ENCODE results near the gene VPS4B.
"Not testable (repeated sequence)": the region's sequence is repeated elsewhere in the genome, so short reads cannot be mapped to it uniquely, and the experiment has no call there.

The VPS4B gene

GRCh38 chr18:63422087-63422863 is at the start of gene VPS4B:
VPS4B (minus strand) TSS chr18:63422476; CDS start chr18:63422259, 217 bp downstream.
- DNase-seq = peak; percentile 99

GRCh38 chr18:63470751-63471150 is 48.5 kb upstream of the VPS4B start:
- DNase-seq = no peak

- DNase-seq = no peak
Observed at GRCh38 chr18:63468575-63468974, 46.3 kb upstream of the VPS4B start.

- DNase-seq = no peak
Observed at GRCh38 chr18:63467699-63468098, 45.4 kb upstream of the VPS4B start.

GRCh38 chr18:63465059-63465458 is 42.8 kb upstream of the VPS4B start:
- no peak for DNase-seq

- DNase-seq = no peak
Observed at GRCh38 chr18:63464434-63464833, 42.2 kb upstream of the VPS4B start.

- no peak for DNase-seq
Observed at GRCh38 chr18:63460414-63460813, 38.1 kb upstream of the VPS4B start.

GRCh38 chr18:63457977-63458376 is 35.7 kb upstream of the VPS4B start:
- DNase-seq = no peak

GRCh38 chr18:63454497-63454896 is 32.2 kb upstream of the VPS4B start:
- DNase-seq = no peak

- not testable (repeated sequence) for DNase-seq
Observed at GRCh38 chr18:63452751-63453150, 30.5 kb upstream of the VPS4B start.

- DNase-seq = no peak
Observed at GRCh38 chr18:63451799-63452660, 29.8 kb upstream of the VPS4B start.

GRCh38 chr18:63449426-63449825 is 27.1 kb upstream of the VPS4B start:
- DNase-seq = no peak

GRCh38 chr18:63447066-63447465 is 24.8 kb upstream of the VPS4B start:
- no peak for DNase-seq

- DNase-seq = no peak
Observed at GRCh38 chr18:63446266-63446665, 24.0 kb upstream of the VPS4B start.

- DNase-seq = no peak
Observed at GRCh38 chr18:63445037-63445436, 22.8 kb upstream of the VPS4B start.

- DNase-seq = no peak
Observed at GRCh38 chr18:63444580-63444979, 22.3 kb upstream of the VPS4B start.

- DNase-seq = no peak
Observed at GRCh38 chr18:63443829-63444228, 21.6 kb upstream of the VPS4B start.

- DNase-seq = no peak
Observed at GRCh38 chr18:63440881-63441280, 18.6 kb upstream of the VPS4B start.

- no peak for DNase-seq
Observed at GRCh38 chr18:63440219-63440618, 17.9 kb upstream of the VPS4B start.

- peak; percentile 41 for DNase-seq
Observed at GRCh38 chr18:63439334-63439733, 17.1 kb upstream of the VPS4B start.

GRCh38 chr18:63438181-63438580 is 15.9 kb upstream of the VPS4B start:
- no peak for DNase-seq

- no peak for DNase-seq
Observed at GRCh38 chr18:63433334-63433866, 11.1 kb upstream of the VPS4B start.

- no peak for DNase-seq
Observed at GRCh38 chr18:63431180-63431579, 8.9 kb upstream of the VPS4B start.

GRCh38 chr18:63430526-63430925 is 8.2 kb upstream of the VPS4B start:
- no peak for DNase-seq

Measured in stimulated activated CD4-positive, alpha-beta T cell treated with anti-CD3 and anti-CD28 coated beads, Interleukin-15, amount 100 ng/mL, for 24 hours (primary cell).